HEK293 (cell line): ENCODE results near the gene PTGIR.

Source experiments
- CTCF ChIA-PET: fragments of 350-600 bp; formaldehyde crosslinking; extraction: SDS; loops from one replicate; lab custom pipeline; 2021; ENCODE audit warnings: antibody characterized with exemption; lab: Yijun Ruan, JAX
- POLR2A ChIA-PET: fragments of 300-600 bp; formaldehyde crosslinking; extraction: SDS; loops from one replicate; lab custom pipeline; 2020; ENCODE audit warnings: antibody characterized with exemption, inconsistent platforms; lab: Yijun Ruan, JAX
- H3K27ac ChIP-seq: fragments of 200-500 bp; sonication (Bioruptor generic); 2 replicates; pipeline ENCODE4 v1.5.1; 2014; ENCODE audit warnings: low read depth, low read length, control low read depth, inconsistent platforms; ENCODE audit errors: extremely low read depth
- H3K36me3 ChIP-seq, 2 experiments: fragments of 200-500 bp in 1 of 2; sonication (Bioruptor generic) in 1 of 2; 1 replicate in 1 of 2; 2 replicates in 1 of 2; pipeline ENCODE4 v1.5.1; 2014 to 2017; ENCODE audit warnings: inconsistent platforms in 2 of 2, low read length in 2 of 2; ENCODE audit not compliant: control insufficient read depth in 2 of 2, insufficient read depth in 1 of 2
- H3K4me1 ChIP-seq: fragments of 200-500 bp; sonication (Bioruptor generic); 2 replicates; pipeline ENCODE4 v1.5.1; 2014; ENCODE audit warnings: mild to moderate bottlenecking, low read length, inconsistent platforms; ENCODE audit not compliant: control insufficient read depth, insufficient read depth
- H3K4me3 ChIP-seq: 2 replicates; pipeline ENCODE4 v1.5.1; 2011; ENCODE audit warnings: low read depth, mild to moderate bottlenecking, control low read depth, low read length, moderate library complexity
- H3K9me3 ChIP-seq: fragments of 200-500 bp; sonication (Bioruptor generic); 2 replicates; pipeline ENCODE4 v1.5.1; 2014; ENCODE audit warnings: low read depth, low read length, inconsistent platforms; ENCODE audit not compliant: control insufficient read depth, insufficient read depth
- HIC1 ChIP-seq: fragments of 450-650 bp; formaldehyde crosslinking; IDR thresholded peaks from 2 replicates; pipeline ENCODE4 v1.5.1; 2016; ENCODE audit warnings: missing biosample characterization, missing genetic modification characterization
- HOXA7 ChIP-seq: sonication (generic); formaldehyde crosslinking; IDR thresholded peaks from 2 replicates; pipeline ENCODE4 v1.8.1; 2022; ENCODE audit warnings: missing genetic modification reagents, borderline replicate concordance
- KLF7 ChIP-seq: fragments of 450-650 bp; formaldehyde crosslinking; IDR thresholded peaks from 2 replicates; pipeline ENCODE4 v1.5.1; 2016; ENCODE audit warnings: missing biosample characterization, missing genetic modification characterization, borderline replicate concordance
- KLF9 ChIP-seq: fragments of 450-650 bp; formaldehyde crosslinking; IDR thresholded peaks from 2 replicates; pipeline ENCODE4 v1.5.1; 2016; ENCODE audit warnings: missing biosample characterization, missing genetic modification characterization, low read depth
- PBX3 ChIP-seq: sonication (generic); formaldehyde crosslinking; IDR thresholded peaks from 2 replicates; pipeline ENCODE4 v1.8.1; 2022; ENCODE audit warnings: mild to moderate bottlenecking, moderate library complexity, missing genetic modification reagents
- RBAK ChIP-seq: fragments of 450-650 bp; formaldehyde crosslinking; IDR thresholded peaks from 2 replicates; pipeline ENCODE4 v1.5.1; 2016; ENCODE audit warnings: missing biosample characterization, missing genetic modification characterization
- ZBTB1 ChIP-seq: fragments of 450-650 bp; formaldehyde crosslinking; IDR thresholded peaks from 2 replicates; pipeline ENCODE4 v1.5.1; 2016; ENCODE audit warnings: missing biosample characterization, missing genetic modification characterization
- ZNF10 ChIP-seq: fragments of 450-650 bp; formaldehyde crosslinking; IDR thresholded peaks from 2 replicates; pipeline ENCODE4 v1.5.1; 2017; ENCODE audit warnings: missing biosample characterization, missing genetic modification characterization
- ZNF140 ChIP-seq: fragments of 450-650 bp; formaldehyde crosslinking; IDR thresholded peaks from 2 replicates; pipeline ENCODE4 v1.5.1; 2016; ENCODE audit warnings: missing biosample characterization, missing genetic modification characterization
- ZNF16 ChIP-seq: fragments of 450-650 bp; formaldehyde crosslinking; IDR thresholded peaks from 2 replicates; pipeline ENCODE4 v1.5.1; 2016; ENCODE audit warnings: low read depth, missing biosample characterization, missing genetic modification characterization
- ZNF169 ChIP-seq: fragments of 450-650 bp; formaldehyde crosslinking; IDR thresholded peaks from 2 replicates; pipeline ENCODE4 v1.5.1; 2016; ENCODE audit warnings: missing biosample characterization, missing genetic modification characterization
- ZNF184 ChIP-seq: fragments of 450-650 bp; IDR thresholded peaks from 2 replicates; pipeline ENCODE4 v1.5.1; 2018; ENCODE audit warnings: missing biosample characterization, mild to moderate bottlenecking, missing genetic modification characterization
- ZNF19 ChIP-seq: fragments of 450-650 bp; formaldehyde crosslinking; IDR thresholded peaks from 2 replicates; pipeline ENCODE4; 2016; ENCODE audit warnings: missing biosample characterization, missing genetic modification characterization, low read depth
- ZNF302 ChIP-seq: fragments of 450-650 bp; formaldehyde crosslinking; IDR thresholded peaks from 2 replicates; pipeline ENCODE4 v1.5.1; 2016; ENCODE audit warnings: missing biosample characterization, missing genetic modification characterization, low read depth
- ZNF362 ChIP-seq: fragments of 450-650 bp; formaldehyde crosslinking; IDR thresholded peaks from 2 replicates; pipeline ENCODE4 v1.5.1; 2016; ENCODE audit warnings: missing biosample characterization, missing genetic modification characterization
- ZNF560 ChIP-seq: fragments of 450-650 bp; formaldehyde crosslinking; IDR thresholded peaks from 2 replicates; pipeline ENCODE4 v1.5.1; 2017; ENCODE audit warnings: missing biosample characterization, missing genetic modification characterization, borderline replicate concordance
- ZNF664 ChIP-seq: fragments of 450-650 bp; formaldehyde crosslinking; IDR thresholded peaks from 2 replicates; pipeline ENCODE4 v1.5.1; 2016; ENCODE audit warnings: missing biosample characterization, missing genetic modification characterization
- ZNF670 ChIP-seq: fragments of 450-650 bp; formaldehyde crosslinking; IDR thresholded peaks from 2 replicates; pipeline ENCODE4 v1.5.1; 2016; ENCODE audit warnings: missing biosample characterization, missing genetic modification characterization, low read depth
- TF ChIP-seq, protein P1 (sequence below): fragments of 450-650 bp; formaldehyde crosslinking; IDR thresholded peaks from 2 replicates; pipeline ENCODE4 v1.5.1; 2016; ENCODE audit warnings: missing biosample characterization, missing genetic modification characterization
- TF ChIP-seq, protein P2 (sequence below): fragments of 450-650 bp; formaldehyde crosslinking; IDR thresholded peaks from 2 replicates; pipeline ENCODE4; 2016; ENCODE audit warnings: missing biosample characterization, missing genetic modification characterization
- TF ChIP-seq, protein P3 (sequence below): fragments of 450-650 bp; IDR thresholded peaks from 2 replicates; pipeline ENCODE4 v1.5.1; 2018; ENCODE audit warnings: missing biosample characterization, missing genetic modification characterization
- TF ChIP-seq, protein P4 (sequence below): fragments of 450-650 bp; formaldehyde crosslinking; IDR thresholded peaks from 2 replicates; pipeline ENCODE4 v1.5.1; 2016; ENCODE audit warnings: missing biosample characterization, missing genetic modification characterization

The PTGIR gene

GRCh38 chr19:46644720-46645119, 19.8 kb upstream of the PTGIR start:
- ChIA-PET POLR2A (interaction anchor here (0.6 to 1.6 kb wide), 2 partner anchors 44 to 66 kb away, joined by 4 to 5 read pairs; partner anchors contain the start of gene CALM3), CTCF (interaction anchor here (0.7 to 2.0 kb wide), 5 partner anchors 13 to 59 kb away, joined by 3 to 8 read pairs (median 3); no protein-coding TSS in a partner anchor)
- Histone ChIP-seq H3K9me3 (no peaks in the 10 kb centered on the region), H3K4me3 (no peak overlapping the region), H3K27ac (no peak overlapping the region), H3K36me3 (no peaks in the 10 kb centered on the region), H3K4me1 (no peaks in the 10 kb centered on the region)
- TF ChIP-seq, protein P1, sequence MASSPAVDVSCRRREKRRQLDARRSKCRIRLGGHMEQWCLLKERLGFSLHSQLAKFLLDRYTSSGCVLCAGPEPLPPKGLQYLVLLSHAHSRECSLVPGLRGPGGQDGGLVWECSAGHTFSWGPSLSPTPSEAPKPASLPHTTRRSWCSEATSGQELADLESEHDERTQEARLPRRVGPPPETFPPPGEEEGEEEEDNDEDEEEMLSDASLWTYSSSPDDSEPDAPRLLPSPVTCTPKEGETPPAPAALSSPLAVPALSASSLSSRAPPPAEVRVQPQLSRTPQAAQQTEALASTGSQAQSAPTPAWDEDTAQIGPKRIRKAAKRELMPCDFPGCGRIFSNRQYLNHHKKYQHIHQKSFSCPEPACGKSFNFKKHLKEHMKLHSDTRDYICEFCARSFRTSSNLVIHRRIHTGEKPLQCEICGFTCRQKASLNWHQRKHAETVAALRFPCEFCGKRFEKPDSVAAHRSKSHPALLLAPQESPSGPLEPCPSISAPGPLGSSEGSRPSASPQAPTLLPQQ (tag by site-specific recombination), result no peak
- TF ChIP-seq ZNF10 (no peak), RBAK (tag by site-specific recombination) (no peak), ZNF16 (no peak), ZNF560 (tag by site-specific recombination) (no peak), ZNF302 (tag by site-specific recombination) (no peak), ZNF19 (tag by site-specific recombination) (no peak), KLF9 (tag by site-specific recombination) (no peak), PBX3 (CRISPR knock-in tag) (no peak), ZNF362 (tag by site-specific recombination) (no peak), ZNF140 (tag by site-specific recombination) (no peak)
- TF ChIP-seq, protein P2, sequence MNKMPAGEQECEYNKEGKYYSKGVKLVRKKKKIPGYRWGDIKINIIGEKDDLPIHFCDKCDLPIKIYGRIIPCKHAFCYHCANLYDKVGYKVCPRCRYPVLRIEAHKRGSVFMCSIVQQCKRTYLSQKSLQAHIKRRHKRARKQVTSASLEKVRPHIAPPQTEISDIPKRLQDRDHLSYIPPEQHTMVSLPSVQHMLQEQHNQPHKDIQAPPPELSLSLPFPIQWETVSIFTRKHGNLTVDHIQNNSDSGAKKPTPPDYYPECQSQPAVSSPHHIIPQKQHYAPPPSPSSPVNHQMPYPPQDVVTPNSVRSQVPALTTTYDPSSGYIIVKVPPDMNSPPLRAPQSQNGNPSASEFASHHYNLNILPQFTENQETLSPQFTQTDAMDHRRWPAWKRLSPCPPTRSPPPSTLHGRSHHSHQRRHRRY, result no peak
- TF ChIP-seq, protein P3, sequence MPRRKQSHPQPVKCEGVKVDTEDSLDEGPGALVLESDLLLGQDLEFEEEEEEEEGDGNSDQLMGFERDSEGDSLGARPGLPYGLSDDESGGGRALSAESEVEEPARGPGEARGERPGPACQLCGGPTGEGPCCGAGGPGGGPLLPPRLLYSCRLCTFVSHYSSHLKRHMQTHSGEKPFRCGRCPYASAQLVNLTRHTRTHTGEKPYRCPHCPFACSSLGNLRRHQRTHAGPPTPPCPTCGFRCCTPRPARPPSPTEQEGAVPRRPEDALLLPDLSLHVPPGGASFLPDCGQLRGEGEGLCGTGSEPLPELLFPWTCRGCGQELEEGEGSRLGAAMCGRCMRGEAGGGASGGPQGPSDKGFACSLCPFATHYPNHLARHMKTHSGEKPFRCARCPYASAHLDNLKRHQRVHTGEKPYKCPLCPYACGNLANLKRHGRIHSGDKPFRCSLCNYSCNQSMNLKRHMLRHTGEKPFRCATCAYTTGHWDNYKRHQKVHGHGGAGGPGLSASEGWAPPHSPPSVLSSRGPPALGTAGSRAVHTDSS (tag by site-specific recombination), result no peak

GRCh38 chr19:46640656-46641055, 15.8 kb upstream of the PTGIR start:
- no peak overlapping the region for H3K27ac ChIP-seq
- no peak overlapping the region for H3K4me3 ChIP-seq
- H3K9me3 ChIP-seq, result no peaks in the 10 kb centered on the region
- POLR2A ChIA-PET, result interaction anchor here (0.6 to 1.3 kb wide), 3 partner anchors 40 to 1933 kb away, joined by 3 read pairs; no protein-coding TSS in a partner anchor
- H3K36me3 ChIP-seq, result no peaks in the 10 kb centered on the region
- CTCF ChIA-PET, result interaction anchor here (0.6 to 1.6 kb wide), 5 partner anchors 24 to 372 kb away, joined by 3 to 7 read pairs (median 3); no protein-coding TSS in a partner anchor
- H3K4me1 ChIP-seq, result no peaks in the 10 kb centered on the region
- TF ChIP-seq ZNF184 (tag by site-specific recombination) (no peak), HOXA7 (CRISPR knock-in tag) (no peak), ZNF664 (tag by site-specific recombination) (no peak), HIC1 (tag by site-specific recombination) (no peak), ZBTB1 (tag by site-specific recombination) (no peak), ZNF169 (tag by site-specific recombination) (no peak), ZNF670 (no peak), ZNF302 (tag by site-specific recombination) (no peak), KLF7 (no peak)
- TF ChIP-seq, protein P4, sequence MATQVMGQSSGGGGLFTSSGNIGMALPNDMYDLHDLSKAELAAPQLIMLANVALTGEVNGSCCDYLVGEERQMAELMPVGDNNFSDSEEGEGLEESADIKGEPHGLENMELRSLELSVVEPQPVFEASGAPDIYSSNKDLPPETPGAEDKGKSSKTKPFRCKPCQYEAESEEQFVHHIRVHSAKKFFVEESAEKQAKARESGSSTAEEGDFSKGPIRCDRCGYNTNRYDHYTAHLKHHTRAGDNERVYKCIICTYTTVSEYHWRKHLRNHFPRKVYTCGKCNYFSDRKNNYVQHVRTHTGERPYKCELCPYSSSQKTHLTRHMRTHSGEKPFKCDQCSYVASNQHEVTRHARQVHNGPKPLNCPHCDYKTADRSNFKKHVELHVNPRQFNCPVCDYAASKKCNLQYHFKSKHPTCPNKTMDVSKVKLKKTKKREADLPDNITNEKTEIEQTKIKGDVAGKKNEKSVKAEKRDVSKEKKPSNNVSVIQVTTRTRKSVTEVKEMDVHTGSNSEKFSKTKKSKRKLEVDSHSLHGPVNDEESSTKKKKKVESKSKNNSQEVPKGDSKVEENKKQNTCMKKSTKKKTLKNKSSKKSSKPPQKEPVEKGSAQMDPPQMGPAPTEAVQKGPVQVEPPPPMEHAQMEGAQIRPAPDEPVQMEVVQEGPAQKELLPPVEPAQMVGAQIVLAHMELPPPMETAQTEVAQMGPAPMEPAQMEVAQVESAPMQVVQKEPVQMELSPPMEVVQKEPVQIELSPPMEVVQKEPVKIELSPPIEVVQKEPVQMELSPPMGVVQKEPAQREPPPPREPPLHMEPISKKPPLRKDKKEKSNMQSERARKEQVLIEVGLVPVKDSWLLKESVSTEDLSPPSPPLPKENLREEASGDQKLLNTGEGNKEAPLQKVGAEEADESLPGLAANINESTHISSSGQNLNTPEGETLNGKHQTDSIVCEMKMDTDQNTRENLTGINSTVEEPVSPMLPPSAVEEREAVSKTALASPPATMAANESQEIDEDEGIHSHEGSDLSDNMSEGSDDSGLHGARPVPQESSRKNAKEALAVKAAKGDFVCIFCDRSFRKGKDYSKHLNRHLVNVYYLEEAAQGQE (tag by site-specific recombination), result no peak
